WTC11 (cell line): ENCODE measurements around the gene C17orf50. TPM values are rescaled to one million over a fixed set of nuclear protein-coding genes. Genes with fewer than 3 reads are reported as not detected.
A peak's percentile ranks its signal among the peaks of the same experiment; 100 is the strongest.

Experiments used
- ATAC-seq: fragments of 200-7000 bp; cut with Tn5 transposase; 2 replicates; pipeline ENCODE4 v1.10.0; 2021; ENCODE audit warnings: mild to moderate bottlenecking, moderate library complexity
- CTCF ChIA-PET: fragments of 300-600 bp; sonication (Branson Sonifier 250); formaldehyde crosslinking; loops from one replicate; lab custom pipeline; 2021; ENCODE audit warnings: antibody characterized with exemption; lab: Charles Lee
- POLR2A ChIA-PET: fragments of 350-600 bp; sonication (Branson Sonifier 250); formaldehyde crosslinking; loops from one replicate; lab custom pipeline; 2021; ENCODE audit warnings: antibody characterized with exemption; lab: Charles Lee
- DNase-seq: peaks from one replicate; pipeline ENCODE4 v3.0.0; 2021; ENCODE audit warnings: low spot score
- H3K27ac Mint-ChIP-seq: 2 replicates; pipeline ENCODE4 v1.8.0; 2021; ENCODE audit warnings: mixed read lengths
- H3K27me3 Mint-ChIP-seq: 2 replicates; pipeline ENCODE4 v1.8.0; 2021; ENCODE audit warnings: low read depth, mild to moderate bottlenecking, moderate library complexity, mixed read lengths
- H3K36me3 Mint-ChIP-seq: 2 replicates; pipeline ENCODE4 v1.8.0; 2021; ENCODE audit warnings: mixed read lengths
- H3K4me1 Mint-ChIP-seq: 2 replicates; pipeline ENCODE4 v1.8.0; 2022; ENCODE audit warnings: mixed read lengths
- H3K4me3 Mint-ChIP-seq: 2 replicates; pipeline ENCODE4 v1.8.0; 2021; ENCODE audit warnings: mild to moderate bottlenecking, moderate library complexity, mixed read lengths
- H3K9me3 Mint-ChIP-seq: 2 replicates; pipeline ENCODE4 v1.8.0; 2021; ENCODE audit warnings: mixed read lengths
- CBFB ChIP-seq: sonication (generic); formaldehyde crosslinking; IDR thresholded peaks from 2 replicates; pipeline ENCODE4 v1.8.1; 2022; ENCODE audit warnings: mild to moderate bottlenecking, low read depth, missing genetic modification reagents
- CREM ChIP-seq: sonication (generic); formaldehyde crosslinking; IDR thresholded peaks from 2 replicates; pipeline ENCODE4 v1.8.1; 2022; ENCODE audit warnings: mild to moderate bottlenecking, missing genetic modification reagents, moderate library complexity
- CTCF ChIP-seq: fragments of 200-600 bp; IDR thresholded peaks from 2 replicates; pipeline ENCODE4 v1.8.0; 2022; ENCODE audit warnings: antibody characterized with exemption
- EMX1 ChIP-seq: fragments of 250-450 bp; sonication (Bioruptor Pico); IDR thresholded peaks from 2 replicates; pipeline ENCODE4 v1.8.0; 2021; ENCODE audit warnings: mild to moderate bottlenecking
- HMGA2 ChIP-seq: fragments of 250-450 bp; sonication (Bioruptor Pico); IDR thresholded peaks from 2 replicates; pipeline ENCODE4 v1.4.0; 2021; ENCODE audit warnings: mild to moderate bottlenecking, moderate library complexity
- MYBL2 ChIP-seq: sonication (generic); formaldehyde crosslinking; IDR thresholded peaks from 2 replicates; pipeline ENCODE4 v1.8.1; 2023; ENCODE audit warnings: mild to moderate bottlenecking, moderate library complexity, missing genetic modification reagents
- NFATC4 ChIP-seq: fragments of 250-450 bp; sonication (Bioruptor Pico); IDR thresholded peaks from 2 replicates; pipeline ENCODE4 v1.9.0; 2021; ENCODE audit warnings: mild to moderate bottlenecking
- PRRX2 ChIP-seq: fragments of 250-450 bp; sonication (Bioruptor Pico); IDR thresholded peaks from 2 replicates; pipeline ENCODE4 v1.8.0; 2021; ENCODE audit warnings: mild to moderate bottlenecking
- RORB ChIP-seq: fragments of 250-450 bp; sonication (Bioruptor Pico); IDR thresholded peaks from 2 replicates; pipeline ENCODE4 v1.9.0; 2021; ENCODE audit warnings: mild to moderate bottlenecking
- SMAD4 ChIP-seq: sonication (generic); formaldehyde crosslinking; IDR thresholded peaks from 2 replicates; pipeline ENCODE4 v1.8.0; 2022; ENCODE audit warnings: mild to moderate bottlenecking, missing genetic modification reagents
- SOX15 ChIP-seq: fragments of 250-450 bp; sonication (Bioruptor Pico); IDR thresholded peaks from 2 replicates; pipeline ENCODE4 v1.9.0; 2021; ENCODE audit warnings: mild to moderate bottlenecking
- SP1 ChIP-seq: sonication (generic); formaldehyde crosslinking; conservative IDR thresholded peaks from 2 replicates; pipeline ENCODE4 v1.8.1; 2022; ENCODE audit warnings: missing genetic modification reagents
- TCF7 ChIP-seq: sonication (generic); formaldehyde crosslinking; IDR thresholded peaks from 2 replicates; pipeline ENCODE4 v1.8.0; 2022; ENCODE audit warnings: mild to moderate bottlenecking, low read depth, missing genetic modification reagents, moderate library complexity
- TP53 ChIP-seq: sonication (generic); formaldehyde crosslinking; IDR thresholded peaks from 2 replicates; pipeline ENCODE4 v1.8.1; 2023; ENCODE audit warnings: mild to moderate bottlenecking, missing genetic modification reagents
- total RNA-seq: library from RNA; stranded (reverse); gene quantifications from 3 replicates; pipeline ENCODE4 v1.2.3, GENCODE V29; 2021
- TF ChIP-seq, protein P1 (sequence below): fragments of 250-450 bp; sonication (Bioruptor Pico); IDR thresholded peaks from 2 replicates; pipeline ENCODE4 v1.8.0; 2021; ENCODE audit warnings: mild to moderate bottlenecking
- TF ChIP-seq, protein P2 (sequence below): fragments of 250-450 bp; sonication (Bioruptor Pico); IDR thresholded peaks from 2 replicates; pipeline ENCODE4 v1.9.0; 2021; ENCODE audit warnings: moderate library complexity, mild to moderate bottlenecking, inconsistent platforms, borderline replicate concordance
- TF ChIP-seq, protein P3 (sequence below): fragments of 250-450 bp; sonication (Bioruptor Pico); IDR thresholded peaks from 2 replicates; pipeline ENCODE4 v1.9.0; 2021; ENCODE audit warnings: mild to moderate bottlenecking, borderline replicate concordance
- TF ChIP-seq, protein P4 (sequence below): sonication (generic); formaldehyde crosslinking; IDR thresholded peaks from 2 replicates; pipeline ENCODE4 v1.8.0; 2022; ENCODE audit warnings: mild to moderate bottlenecking, missing genetic modification reagents

C17orf50 gene
- total RNA-seq, 1 experiment from 2014 or later = 0.35 TPM

DNA sequence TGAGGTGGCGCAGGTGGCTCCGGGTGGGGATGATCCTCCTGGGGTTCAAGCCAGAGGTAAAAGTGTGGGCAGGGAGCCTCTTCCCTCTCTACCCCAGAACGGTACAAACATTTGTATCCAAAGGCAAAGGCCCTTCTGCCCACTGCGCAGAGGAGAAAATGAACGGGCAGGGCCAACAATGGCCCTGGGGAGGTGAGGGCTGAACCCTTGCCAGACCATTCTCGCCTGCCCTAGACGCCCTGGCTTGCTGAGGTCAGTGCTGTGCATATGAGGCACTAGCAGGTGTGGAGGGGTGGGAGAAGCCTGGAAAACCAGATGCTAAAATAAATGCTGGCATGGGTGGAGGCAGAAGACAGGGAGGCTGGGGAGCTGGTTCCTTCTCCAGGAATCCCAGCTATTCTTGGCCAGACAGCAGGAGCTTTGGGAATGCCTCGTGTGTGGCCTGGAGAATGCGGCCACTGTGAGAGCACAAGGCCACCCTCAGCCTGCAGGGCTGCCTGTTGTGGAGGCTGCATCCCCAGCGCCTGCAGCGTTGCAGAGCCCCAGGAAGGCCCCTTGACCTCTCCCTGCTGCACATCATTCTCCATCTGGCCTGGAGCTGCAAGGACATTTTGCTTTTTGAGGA is 4.5 kb downstream of the C17orf50 start:
- peaks cover 7% of the 10 kb centered on the region for H3K27me3 Mint-ChIP-seq
- no peaks in the 10 kb centered on the region for H3K36me3 Mint-ChIP-seq
- CTCF ChIA-PET = interaction anchor here (1.0 to 5.8 kb wide), 22 partner anchors 9 to 307 kb away, joined by 3 to 161 read pairs (median 12); partner anchors contain the start of genes GAS2L2, MMP28, RASL10B and TAF15
- H3K4me1 Mint-ChIP-seq = peaks cover 17% of the 10 kb centered on the region
- H3K9me3 Mint-ChIP-seq = no peaks in the 10 kb centered on the region
- H3K4me3 Mint-ChIP-seq = peak overlapping the region; percentile 80
- ATAC-seq (no peak), DNase-seq (no peak)
- H3K27ac Mint-ChIP-seq = no peak overlapping the region
- POLR2A ChIA-PET = interaction anchor here (1.2 kb wide), 1 partner anchor 11 kb away, joined by 7 read pairs; no protein-coding TSS in a partner anchor
- TF ChIP-seq TP53 (CRISPR knock-in tag) (no peak), MYBL2 (CRISPR knock-in tag) (no peak)
- TF ChIP-seq, protein P1, sequence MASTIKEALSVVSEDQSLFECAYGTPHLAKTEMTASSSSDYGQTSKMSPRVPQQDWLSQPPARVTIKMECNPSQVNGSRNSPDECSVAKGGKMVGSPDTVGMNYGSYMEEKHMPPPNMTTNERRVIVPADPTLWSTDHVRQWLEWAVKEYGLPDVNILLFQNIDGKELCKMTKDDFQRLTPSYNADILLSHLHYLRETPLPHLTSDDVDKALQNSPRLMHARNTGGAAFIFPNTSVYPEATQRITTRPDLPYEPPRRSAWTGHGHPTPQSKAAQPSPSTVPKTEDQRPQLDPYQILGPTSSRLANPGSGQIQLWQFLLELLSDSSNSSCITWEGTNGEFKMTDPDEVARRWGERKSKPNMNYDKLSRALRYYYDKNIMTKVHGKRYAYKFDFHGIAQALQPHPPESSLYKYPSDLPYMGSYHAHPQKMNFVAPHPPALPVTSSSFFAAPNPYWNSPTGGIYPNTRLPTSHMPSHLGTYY = no peak

GRCh38 chr17:35765756-35766488 is 5.2 kb downstream of the C17orf50 start:
- DNase-seq = no peak
- no peak for ATAC-seq
- Mint-ChIP-seq H3K27ac (no peak overlapping the region), H3K27me3 (peaks cover 6% of the 10 kb centered on the region), H3K4me1 (peaks cover 17% of the 10 kb centered on the region), H3K36me3 (no peaks in the 10 kb centered on the region), H3K4me3 (no peak overlapping the region), H3K9me3 (0 out of 2 replicates have a peak, but pooled peaks cover 3% of the 10 kb centered on the region)
- no peak for TF ChIP-seq TP53 (CRISPR knock-in tag)
- no peak for TF ChIP-seq SOX15 (CRISPR knock-in tag)
- TF ChIP-seq, protein P2, sequence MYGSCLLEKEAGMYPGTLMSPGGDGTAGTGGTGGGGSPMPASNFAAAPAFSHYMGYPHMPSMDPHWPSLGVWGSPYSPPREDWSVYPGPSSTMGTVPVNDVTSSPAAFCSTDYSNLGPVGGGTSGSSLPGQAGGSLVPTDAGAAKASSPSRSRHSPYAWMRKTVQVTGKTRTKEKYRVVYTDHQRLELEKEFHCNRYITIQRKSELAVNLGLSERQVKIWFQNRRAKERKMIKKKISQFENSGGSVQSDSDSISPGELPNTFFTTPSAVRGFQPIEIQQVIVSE (CRISPR knock-in tag) = no peak
- no peak for TF ChIP-seq HMGA2 (CRISPR knock-in tag)
- TF ChIP-seq CTCF = no peak
- no peak for TF ChIP-seq PRRX2
- no peak for TF ChIP-seq NFATC4 (CRISPR knock-in tag)
- TF ChIP-seq SP1 (CRISPR knock-in tag) = no peak
- TF ChIP-seq, protein P3, sequence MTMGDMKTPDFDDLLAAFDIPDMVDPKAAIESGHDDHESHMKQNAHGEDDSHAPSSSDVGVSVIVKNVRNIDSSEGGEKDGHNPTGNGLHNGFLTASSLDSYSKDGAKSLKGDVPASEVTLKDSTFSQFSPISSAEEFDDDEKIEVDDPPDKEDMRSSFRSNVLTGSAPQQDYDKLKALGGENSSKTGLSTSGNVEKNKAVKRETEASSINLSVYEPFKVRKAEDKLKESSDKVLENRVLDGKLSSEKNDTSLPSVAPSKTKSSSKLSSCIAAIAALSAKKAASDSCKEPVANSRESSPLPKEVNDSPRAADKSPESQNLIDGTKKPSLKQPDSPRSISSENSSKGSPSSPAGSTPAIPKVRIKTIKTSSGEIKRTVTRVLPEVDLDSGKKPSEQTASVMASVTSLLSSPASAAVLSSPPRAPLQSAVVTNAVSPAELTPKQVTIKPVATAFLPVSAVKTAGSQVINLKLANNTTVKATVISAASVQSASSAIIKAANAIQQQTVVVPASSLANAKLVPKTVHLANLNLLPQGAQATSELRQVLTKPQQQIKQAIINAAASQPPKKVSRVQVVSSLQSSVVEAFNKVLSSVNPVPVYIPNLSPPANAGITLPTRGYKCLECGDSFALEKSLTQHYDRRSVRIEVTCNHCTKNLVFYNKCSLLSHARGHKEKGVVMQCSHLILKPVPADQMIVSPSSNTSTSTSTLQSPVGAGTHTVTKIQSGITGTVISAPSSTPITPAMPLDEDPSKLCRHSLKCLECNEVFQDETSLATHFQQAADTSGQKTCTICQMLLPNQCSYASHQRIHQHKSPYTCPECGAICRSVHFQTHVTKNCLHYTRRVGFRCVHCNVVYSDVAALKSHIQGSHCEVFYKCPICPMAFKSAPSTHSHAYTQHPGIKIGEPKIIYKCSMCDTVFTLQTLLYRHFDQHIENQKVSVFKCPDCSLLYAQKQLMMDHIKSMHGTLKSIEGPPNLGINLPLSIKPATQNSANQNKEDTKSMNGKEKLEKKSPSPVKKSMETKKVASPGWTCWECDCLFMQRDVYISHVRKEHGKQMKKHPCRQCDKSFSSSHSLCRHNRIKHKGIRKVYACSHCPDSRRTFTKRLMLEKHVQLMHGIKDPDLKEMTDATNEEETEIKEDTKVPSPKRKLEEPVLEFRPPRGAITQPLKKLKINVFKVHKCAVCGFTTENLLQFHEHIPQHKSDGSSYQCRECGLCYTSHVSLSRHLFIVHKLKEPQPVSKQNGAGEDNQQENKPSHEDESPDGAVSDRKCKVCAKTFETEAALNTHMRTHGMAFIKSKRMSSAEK = no peak
- TF ChIP-seq CREM (CRISPR knock-in tag) = no peak
- TF ChIP-seq EMX1 = no peak
- TF ChIP-seq TCF7 (CRISPR knock-in tag) = no peak
- TF ChIP-seq, protein P4, sequence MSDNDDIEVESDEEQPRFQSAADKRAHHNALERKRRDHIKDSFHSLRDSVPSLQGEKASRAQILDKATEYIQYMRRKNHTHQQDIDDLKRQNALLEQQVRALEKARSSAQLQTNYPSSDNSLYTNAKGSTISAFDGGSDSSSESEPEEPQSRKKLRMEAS (CRISPR knock-in tag) = no peak
- TF ChIP-seq CBFB (CRISPR knock-in tag) = no peak
- TF ChIP-seq, protein P1 = no peak
- TF ChIP-seq RORB = no peak
- no peak for TF ChIP-seq SMAD4 (CRISPR knock-in tag)
- CTCF ChIA-PET = interaction anchor here (1.6 to 5.8 kb wide), 9 partner anchors 8 to 210 kb away, joined by 5 to 161 read pairs (median 53); partner anchors contain the start of genes GAS2L2, MMP28 and TAF15
- POLR2A ChIA-PET = no interaction called here
